Lung microvascular endothelial cell (primary cell): Measurements from ENCODE around the gene UBE2V1. TPM values are rescaled to one million over a fixed set of nuclear protein-coding genes. Genes with fewer than 3 reads are reported as not detected.

ENCODE experiments used
- total RNA-seq: library from RNA; depleted of rRNA; stranded (reverse); fragments of >200 nt; gene quantifications from 2 replicates; pipeline ENCODE4 v1.2.1, GENCODE V29; 2014

Gene UBE2V1
- total RNA-seq, 1 donor from 2014 or later = 21.0 TPM

Other genes with a start within 250 kb of the UBE2V1 start
- 0.65 and 0.99 TPM in 2 replicates for gene SPATA2, start 197.6 kb downstream of the UBE2V1 start, total RNA-seq
- gene RNF114, start 176.8 kb downstream of the UBE2V1 start, total RNA-seq = 25.9 and 37.3 TPM in 2 replicates
- 1.1 and 1.8 TPM in 2 replicates for gene SNAI1, start 130.2 kb downstream of the UBE2V1 start, total RNA-seq
- 10.2 and 11.9 TPM in 2 replicates for gene PEDS1, start 40.6 kb upstream of the UBE2V1 start, total RNA-seq
- 8.5 and 35.9 TPM in 2 replicates for gene CEBPB, start 77.7 kb upstream of the UBE2V1 start, total RNA-seq